Trophoblast cell (in vitro differentiated cells and primary cell): Measurements from ENCODE around the gene CENPU.

Experiments used
- DNase-seq, 2 donors: peaks; one replicate each; pipeline ENCODE4 v3.0.0-alpha.2; 2016
- H2AFZ ChIP-seq: 2 replicates; pipeline ENCODE4 v1.6.1; 2013; ENCODE audit warnings: low read length, moderate library complexity, mild to moderate bottlenecking; ENCODE audit not compliant: insufficient read depth, poor library complexity
- H2AK5ac ChIP-seq: 2 replicates; pipeline ENCODE4 v1.6.1; 2013; ENCODE audit warnings: mild to moderate bottlenecking, low read length
- H2BK120ac ChIP-seq: 2 replicates; pipeline ENCODE4 v1.6.1; 2013; ENCODE audit warnings: low read length, mild to moderate bottlenecking, moderate library complexity; ENCODE audit not compliant: insufficient read depth, poor library complexity
- H2BK12ac ChIP-seq: 2 replicates; pipeline ENCODE4 v1.6.1; 2013; ENCODE audit warnings: mild to moderate bottlenecking, low read length, moderate library complexity
- H2BK5ac ChIP-seq: 2 replicates; pipeline ENCODE4 v1.6.1; 2013; ENCODE audit warnings: low read length, low read depth, moderate library complexity, mild to moderate bottlenecking; ENCODE audit not compliant: poor library complexity
- H3K14ac ChIP-seq: 2 replicates; pipeline ENCODE4 v1.6.1; 2013; ENCODE audit warnings: mild to moderate bottlenecking, low read length
- H3K18ac ChIP-seq: 2 replicates; pipeline ENCODE4 v1.6.1; 2013; ENCODE audit warnings: mild to moderate bottlenecking, low read length
- H3K23ac ChIP-seq: 2 replicates; pipeline ENCODE4 v1.6.1; 2013; ENCODE audit warnings: low read length
- H3K27ac ChIP-seq: 2 replicates; pipeline ENCODE4 v1.5.1; 2013; ENCODE audit warnings: low read depth, mild to moderate bottlenecking, inconsistent platforms, low read length, moderate library complexity
- H3K27me3 ChIP-seq: 2 replicates; pipeline ENCODE4 v1.6.1; 2013; ENCODE audit warnings: inconsistent platforms, mild to moderate bottlenecking, low read length, moderate library complexity; ENCODE audit not compliant: insufficient read depth
- H3K36me3 ChIP-seq, 2 experiments: 1 replicate in 1 of 2; 2 replicates in 1 of 2; pipeline ENCODE4 v1.6.1; 2013; ENCODE audit warnings: low read length in 2 of 2, mild to moderate bottlenecking in 2 of 2, moderate library complexity in 1 of 2; ENCODE audit not compliant: insufficient read depth in 2 of 2, control insufficient read depth in 1 of 2
- H3K4ac ChIP-seq: 2 replicates; pipeline ENCODE4 v1.6.1; 2013; ENCODE audit warnings: low read depth, mild to moderate bottlenecking, low read length, moderate library complexity
- H3K4me1 ChIP-seq, 2 experiments: 1 replicate in 1 of 2; 2 replicates in 1 of 2; pipeline ENCODE4 v1.6.1; 2013; ENCODE audit warnings: low read length in 2 of 2, mild to moderate bottlenecking in 2 of 2, moderate library complexity in 1 of 2; ENCODE audit not compliant: insufficient read depth in 2 of 2, control insufficient read depth in 1 of 2
- H3K4me2 ChIP-seq: 2 replicates; pipeline ENCODE4 v1.6.1; 2013; ENCODE audit warnings: inconsistent platforms, mild to moderate bottlenecking, low read length, moderate library complexity
- H3K4me3 ChIP-seq: 2 replicates; pipeline ENCODE4 v1.5.1; 2013; ENCODE audit warnings: mild to moderate bottlenecking, low read depth, low read length, inconsistent platforms
- H3K79me1 ChIP-seq: one replicate; pipeline ENCODE4 v1.6.1; 2013; ENCODE audit warnings: low read length
- H3K79me2 ChIP-seq: 2 replicates; pipeline ENCODE4 v1.6.1; 2013; ENCODE audit warnings: low read length, mild to moderate bottlenecking; ENCODE audit not compliant: control insufficient read depth, insufficient read depth, poor library complexity
- H3K9ac ChIP-seq: 2 replicates; pipeline ENCODE4 v1.6.1; 2013; ENCODE audit warnings: mild to moderate bottlenecking, low read length
- H3K9me3 ChIP-seq: 2 replicates; pipeline ENCODE4 v1.6.1; 2013; ENCODE audit warnings: low read depth, mild to moderate bottlenecking, control low read depth, inconsistent platforms, low read length; ENCODE audit not compliant: insufficient read depth
- H4K12ac ChIP-seq: 2 replicates; pipeline ENCODE4 v1.6.1; 2013; ENCODE audit warnings: low read depth, mild to moderate bottlenecking, low read length, moderate library complexity
- H4K8ac ChIP-seq: 2 replicates; pipeline ENCODE4 v1.6.1; 2013; ENCODE audit warnings: low read depth, mild to moderate bottlenecking, low read length, moderate library complexity
- H4K91ac ChIP-seq: one replicate; pipeline ENCODE4 v1.6.1; 2013; ENCODE audit warnings: low read depth, mild to moderate bottlenecking, low read length, moderate library complexity
- WGBS: extraction: QIAGEN DNeasy Blood & Tissue Kit; methylation state at CpG from one replicate; pipeline ENCODE4 v1.1.7; 2013; ENCODE audit warnings: missing lambda C conversion rate; ENCODE audit not compliant: insufficient read length, insufficient coverage; ENCODE audit errors: extremely low coverage; 5-methylcytosine and 5-hydroxymethylcytosine counted together

The CENPU gene

DNA sequence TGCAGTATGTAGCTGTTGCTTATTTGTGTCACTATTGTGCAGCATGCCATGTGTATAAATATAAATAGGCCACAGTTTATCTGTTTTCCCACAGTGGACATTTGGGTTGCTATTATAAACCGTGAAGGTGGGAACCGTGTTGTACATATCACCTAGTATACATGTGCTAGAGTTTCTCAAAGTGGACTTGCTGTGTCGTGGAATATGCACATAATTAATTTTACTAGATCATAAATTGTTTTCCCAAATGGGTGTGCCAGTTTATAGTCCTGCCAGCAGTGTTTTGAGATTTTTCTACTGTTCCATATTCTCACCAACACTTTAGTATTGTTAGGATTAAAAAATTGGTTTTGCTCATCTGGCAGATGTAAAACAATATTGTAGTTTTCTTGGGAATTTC lies 45.9 kb downstream of the CENPU start:
- Histone ChIP-seq H3K23ac (no peak overlapping the region), H4K8ac (no peak overlapping the region), H3K18ac (no peak overlapping the region), H3K79me2 (no peaks in the 10 kb centered on the region), H4K91ac (no peak overlapping the region), H2AFZ (no peak overlapping the region), H3K4ac (no peak overlapping the region), H3K27ac (no peak overlapping the region), H2AK5ac (no peak overlapping the region), H3K4me1 (peaks cover 0 to 4% of the 10 kb centered on the region in 2 experiments), H2BK12ac (no peak overlapping the region), H2BK5ac (no peak overlapping the region), H3K79me1 (no peaks in the 10 kb centered on the region), H3K9me3 (no peaks in the 10 kb centered on the region), H3K4me2 (no peak overlapping the region), H3K9ac (no peak overlapping the region), H3K14ac (no peak overlapping the region), H3K36me3 (no peaks in the 10 kb centered on the region), H3K27me3 (no peaks in the 10 kb centered on the region), H2BK120ac (no peak overlapping the region), H4K12ac (no peak overlapping the region), H3K4me3 (no peak overlapping the region)
- DNase-seq: no peak
- no CpG with 5 or more reads among the region's 3 CpGs for WGBS

DNA sequence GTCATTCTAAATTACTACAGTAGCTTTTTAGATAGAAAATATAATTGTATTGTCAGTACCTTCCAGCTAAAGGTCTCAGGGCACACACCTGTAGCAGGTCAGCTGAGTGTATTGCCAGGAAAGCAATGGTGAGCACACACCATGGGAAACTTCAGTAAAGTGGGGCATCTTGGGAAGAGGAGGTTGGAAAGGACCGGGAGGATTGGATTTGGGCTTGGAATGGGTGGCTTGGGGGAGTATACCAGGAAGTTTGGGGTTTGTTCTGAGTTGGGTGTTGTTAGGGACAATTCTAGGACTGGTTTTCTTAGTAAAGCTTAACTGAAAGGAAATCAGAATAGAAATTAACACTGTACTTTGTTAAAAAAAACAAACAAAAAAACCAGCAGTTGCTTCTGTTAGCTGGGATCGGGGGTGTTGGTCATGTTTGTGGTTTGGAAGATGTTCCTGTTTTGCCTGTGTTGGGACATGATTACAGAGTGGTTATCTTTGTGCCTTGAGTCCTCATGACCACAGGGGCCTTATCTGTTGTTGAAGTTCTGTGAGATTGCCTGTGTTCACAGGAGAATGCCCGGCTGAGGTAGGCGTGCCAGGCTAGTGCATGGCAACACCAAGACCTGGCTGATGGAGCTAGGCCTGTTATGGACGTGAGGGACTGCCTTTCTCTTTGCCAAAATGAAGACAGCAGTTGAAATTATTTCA lies 49.3 kb downstream of the CENPU start:
- Histone ChIP-seq H2BK5ac (no peak overlapping the region), H3K23ac (no peak overlapping the region), H3K4ac (no peak overlapping the region), H3K79me1 (no peaks in the 10 kb centered on the region), H4K8ac (no peak overlapping the region), H3K27me3 (no peaks in the 10 kb centered on the region), H3K27ac (no peak overlapping the region), H3K9me3 (no peaks in the 10 kb centered on the region), H2BK12ac (no peak overlapping the region), H2BK120ac (no peak overlapping the region), H3K18ac (no peak overlapping the region), H2AFZ (no peak overlapping the region), H4K12ac (no peak overlapping the region), H3K14ac (no peak overlapping the region), H3K4me1 (peaks cover 0 to 4% of the 10 kb centered on the region in 2 experiments), H2AK5ac (no peak overlapping the region), H3K36me3 (peaks cover 2 to 3% of the 10 kb centered on the region in 2 experiments), H3K9ac (no peak overlapping the region), H4K91ac (no peak overlapping the region), H3K79me2 (no peaks in the 10 kb centered on the region), H3K4me3 (no peak overlapping the region), H3K4me2 (no peak overlapping the region)
- WGBS: no CpG with 5 or more reads among the region's 5 CpGs
- DNase-seq: no peak

DNA sequence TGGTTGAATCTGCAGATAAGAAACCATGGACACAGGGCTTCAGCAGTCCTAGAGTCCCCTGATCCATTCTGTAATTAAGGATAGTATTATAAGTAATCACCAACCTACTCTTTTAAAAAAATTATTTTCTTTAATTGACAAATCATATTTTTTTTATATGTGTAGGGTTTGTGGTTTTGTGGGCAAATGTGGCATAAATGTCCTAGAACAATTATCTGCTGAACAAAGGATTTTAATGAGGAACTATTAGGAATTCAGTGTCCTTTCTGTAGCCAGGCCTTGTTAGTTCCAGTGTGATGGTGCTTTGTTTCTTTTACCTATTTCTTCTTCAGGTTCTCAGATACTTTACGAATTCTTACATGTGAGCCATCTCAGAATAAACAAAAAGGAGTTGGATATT lies 52.0 kb downstream of the CENPU start:
- Histone ChIP-seq H2BK12ac (no peak overlapping the region), H3K79me2 (no peaks in the 10 kb centered on the region), H3K14ac (no peak overlapping the region), H3K4me3 (no peak overlapping the region), H3K9ac (no peak overlapping the region), H4K8ac (no peak overlapping the region), H2AFZ (no peak overlapping the region), H3K4me1 (no peaks in the 10 kb centered on the region), H4K12ac (no peak overlapping the region), H2BK5ac (no peak overlapping the region), H3K4ac (no peak overlapping the region), H2AK5ac (no peak overlapping the region), H3K4me2 (no peak overlapping the region), H3K36me3 (peaks cover 2 to 3% of the 10 kb centered on the region in 2 experiments), H3K79me1 (no peaks in the 10 kb centered on the region), H4K91ac (no peak overlapping the region), H2BK120ac (no peak overlapping the region), H3K23ac (no peak overlapping the region), H3K18ac (no peak overlapping the region), H3K9me3 (no peaks in the 10 kb centered on the region), H3K27ac (no peak overlapping the region), H3K27me3 (no peaks in the 10 kb centered on the region)
- no CpG with 5 or more reads among the region's 1 CpG for WGBS
- no peak for DNase-seq

DNA sequence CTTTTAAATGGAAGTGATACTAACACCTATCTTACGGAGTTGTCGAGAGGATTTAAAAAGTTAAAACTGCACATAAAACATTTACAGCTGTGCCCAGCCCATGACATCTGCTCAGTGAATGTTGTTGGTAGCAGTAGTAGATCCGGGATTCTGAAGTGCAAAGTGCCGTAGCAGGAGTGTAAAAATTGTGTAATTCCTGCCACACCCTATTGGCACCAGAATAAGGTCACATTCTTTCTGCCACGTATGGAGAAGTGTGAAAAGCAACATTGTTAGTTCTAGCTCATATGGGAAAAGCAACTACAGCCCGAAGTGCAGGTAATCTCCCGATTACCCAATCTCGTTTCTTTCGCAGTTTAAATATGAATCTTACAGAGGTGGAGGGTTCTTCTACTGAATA lies 53.2 kb downstream of the CENPU start:
- no peaks in the 10 kb centered on the region for H3K27me3 ChIP-seq
- H2BK12ac ChIP-seq: no peak overlapping the region
- DNase-seq: no peak
- H2BK5ac ChIP-seq: no peak overlapping the region
- H3K27ac ChIP-seq: no peak overlapping the region
- H3K79me1 ChIP-seq: no peaks in the 10 kb centered on the region
- no peaks in the 10 kb centered on the region for H3K4me1 ChIP-seq
- no peak overlapping the region for H4K8ac ChIP-seq
- H3K4me3 ChIP-seq: no peak overlapping the region
- no peak overlapping the region for H2AK5ac ChIP-seq
- H3K18ac ChIP-seq: no peak overlapping the region
- peaks cover 2 to 3% of the 10 kb centered on the region in 2 experiments for H3K36me3 ChIP-seq
- H3K4me2 ChIP-seq: no peak overlapping the region
- no peak overlapping the region for H4K12ac ChIP-seq
- no peak overlapping the region for H3K23ac ChIP-seq
- H3K4ac ChIP-seq: no peak overlapping the region
- H3K9ac ChIP-seq: no peak overlapping the region
- no peak overlapping the region for H3K14ac ChIP-seq
- no CpG with 5 or more reads among the region's 9 CpGs for whole genome bisulfite sequencing
- no peak overlapping the region for H4K91ac ChIP-seq
- H3K79me2 ChIP-seq: no peaks in the 10 kb centered on the region
- H3K9me3 ChIP-seq: no peaks in the 10 kb centered on the region
- H2AFZ ChIP-seq: no peak overlapping the region
- no peak overlapping the region for H2BK120ac ChIP-seq
